ENCODE data around the gene TBX21.

Gene TBX21

DNA sequence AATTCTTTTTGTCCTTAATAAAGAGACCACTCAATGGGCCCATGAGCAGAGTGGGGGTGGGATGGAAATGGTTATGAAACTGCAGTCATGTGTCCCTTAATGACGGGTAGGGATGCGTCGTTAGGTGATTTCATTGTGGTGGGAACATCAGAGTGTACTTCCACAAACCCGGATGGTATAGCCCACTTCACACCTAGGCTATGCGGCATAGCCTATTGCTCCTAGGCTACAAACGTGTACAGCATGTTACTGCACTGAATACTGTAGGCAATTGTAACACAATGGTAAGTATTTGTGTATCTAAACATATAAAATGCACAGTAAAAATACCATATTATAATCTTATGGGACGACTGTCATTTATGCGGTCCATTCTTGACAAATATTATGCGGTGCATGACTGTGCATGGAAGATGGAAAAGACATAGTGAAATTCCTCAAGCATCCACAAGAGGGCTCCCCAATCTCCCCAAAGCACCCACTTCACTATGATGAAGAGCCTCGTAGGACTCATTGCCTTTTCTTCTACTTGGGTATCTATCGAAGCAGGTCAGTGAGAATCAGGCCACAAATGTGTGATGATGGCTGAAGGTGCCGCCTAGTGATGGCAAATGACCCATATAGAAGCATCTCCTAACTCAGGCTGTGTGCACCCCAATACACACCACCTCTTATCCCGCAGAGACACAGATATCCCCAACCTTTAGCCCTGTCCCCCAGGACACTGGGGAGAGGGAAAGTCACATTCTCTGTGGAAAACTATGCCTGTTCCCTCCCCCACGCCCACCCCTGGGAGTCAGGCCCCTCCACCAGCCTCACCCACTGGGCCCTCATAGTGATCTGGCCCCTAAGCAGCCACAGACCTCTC, 43.5 kb downstream of the TBX21 start:
- DNase-seq = peak; percentile 26

DNA sequence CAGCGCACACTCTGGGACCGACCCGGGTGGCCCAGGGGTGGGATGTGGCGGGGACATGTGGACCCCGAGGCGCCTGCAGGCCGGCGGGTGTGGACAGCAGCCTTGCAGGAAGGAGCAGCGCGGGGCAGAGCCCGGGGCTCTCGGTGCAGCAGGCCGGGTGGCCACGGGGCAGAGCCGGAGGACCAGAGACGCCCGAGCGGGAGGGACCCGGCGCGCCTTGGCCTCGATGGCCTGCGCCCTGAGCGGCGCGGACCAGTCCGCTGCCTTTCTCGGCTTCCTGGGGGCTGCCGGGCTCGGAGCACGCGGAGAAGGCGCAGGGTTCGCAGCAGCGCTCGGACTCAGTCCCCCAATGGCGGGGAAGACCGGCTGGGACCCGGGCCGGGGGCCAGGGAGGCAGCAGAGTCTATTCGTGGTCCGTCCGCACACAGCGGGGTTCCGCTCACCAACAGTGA, 45.2 kb downstream of the TBX21 start:
- DNase-seq = no peak

DNA sequence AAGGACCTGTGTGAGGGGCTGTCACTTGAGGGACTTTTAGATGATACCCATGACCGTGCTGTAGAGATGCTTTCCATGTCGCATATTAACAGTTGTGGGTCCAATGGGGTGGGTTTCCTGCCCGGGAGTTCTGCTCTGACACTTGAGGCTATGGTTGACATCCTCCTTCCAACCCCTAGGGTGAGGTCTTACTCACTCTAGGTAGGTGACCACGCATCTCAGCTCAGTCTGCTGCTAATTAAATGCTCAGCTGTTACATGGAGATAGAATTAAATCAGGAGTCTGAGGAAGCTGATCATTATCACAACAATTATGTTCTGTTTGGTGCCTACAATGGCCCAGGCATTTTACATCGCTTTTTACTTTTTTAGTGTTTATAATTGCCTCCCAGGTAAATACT, 48.4 kb downstream of the TBX21 start:
- DNase-seq = no peak

DNA sequence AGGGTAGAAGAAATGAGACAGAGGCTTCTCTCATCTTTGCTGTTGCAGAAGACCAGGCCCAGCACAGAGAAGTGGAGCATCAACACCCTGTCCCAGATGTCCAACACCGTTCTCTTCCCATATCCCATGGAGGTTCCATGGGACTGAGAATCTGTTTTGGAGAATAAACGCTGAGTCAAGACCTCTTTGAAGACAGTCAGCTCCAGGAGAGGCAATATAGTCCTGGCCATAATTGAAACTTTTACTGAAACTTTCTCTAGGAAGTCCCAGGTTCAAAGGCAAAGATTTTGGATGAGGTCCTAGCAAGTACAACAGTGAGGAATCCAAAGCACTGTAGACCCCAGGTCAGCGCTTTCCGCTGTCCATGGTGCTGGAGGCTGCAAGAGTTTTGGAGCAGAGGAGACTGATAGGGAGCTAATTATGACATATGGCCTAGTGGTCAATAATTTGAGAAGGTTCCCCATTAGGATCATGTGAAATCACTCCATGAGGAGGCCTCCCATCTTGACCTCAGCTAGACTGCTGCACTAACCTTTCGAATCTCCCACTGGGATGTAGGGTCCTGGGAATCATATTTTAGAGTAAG, 52.6 kb downstream of the TBX21 start:
- DNase-seq = no peak

DNA sequence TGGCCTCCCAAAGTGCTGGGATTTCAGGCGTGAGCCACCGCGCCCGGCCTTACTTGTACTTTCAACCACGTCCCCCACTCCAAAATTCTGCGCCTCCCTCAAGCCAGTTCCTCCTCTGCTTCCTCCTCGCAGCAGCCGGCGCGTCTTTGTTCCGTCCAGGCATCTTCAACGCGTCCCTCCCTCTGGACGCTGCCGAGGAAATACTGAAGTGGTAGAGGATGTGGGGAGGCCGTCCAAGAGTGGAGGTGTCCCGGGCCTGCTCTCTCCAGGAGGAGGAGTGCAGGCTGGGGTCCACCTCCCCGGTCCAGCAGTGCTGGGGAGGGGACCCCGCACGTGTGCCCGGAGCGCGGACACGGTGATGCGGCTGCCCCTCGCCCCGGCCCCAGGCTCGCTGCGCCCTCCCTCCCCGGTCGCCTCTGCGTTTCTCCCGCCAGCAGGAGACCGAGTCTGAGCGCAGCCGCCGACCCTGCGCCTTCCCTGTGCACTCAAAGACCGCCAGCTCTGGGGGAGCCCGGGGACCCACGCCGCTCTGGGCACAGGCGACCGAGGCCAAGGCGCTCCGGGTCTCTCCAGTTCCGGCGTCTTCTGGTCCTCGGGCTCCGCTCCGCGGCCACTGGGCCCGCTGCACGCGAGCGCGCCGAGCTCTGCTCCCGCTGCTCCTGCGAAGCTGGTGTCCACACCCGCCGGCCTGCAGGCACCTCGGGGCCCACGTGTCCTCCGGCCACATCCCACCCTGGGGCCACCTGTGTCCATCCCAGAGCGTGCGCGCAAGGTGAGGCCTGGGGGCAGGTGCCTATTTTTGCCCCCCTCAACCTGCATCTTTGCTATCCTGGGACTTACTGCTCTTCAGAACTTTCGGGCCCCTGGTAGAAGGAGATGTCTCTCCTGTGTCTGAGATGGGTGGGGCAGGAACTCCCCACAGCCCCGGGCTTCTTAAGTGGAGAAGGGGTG, 56.9 kb downstream of the TBX21 start:
- DNase-seq = no peak

DNA sequence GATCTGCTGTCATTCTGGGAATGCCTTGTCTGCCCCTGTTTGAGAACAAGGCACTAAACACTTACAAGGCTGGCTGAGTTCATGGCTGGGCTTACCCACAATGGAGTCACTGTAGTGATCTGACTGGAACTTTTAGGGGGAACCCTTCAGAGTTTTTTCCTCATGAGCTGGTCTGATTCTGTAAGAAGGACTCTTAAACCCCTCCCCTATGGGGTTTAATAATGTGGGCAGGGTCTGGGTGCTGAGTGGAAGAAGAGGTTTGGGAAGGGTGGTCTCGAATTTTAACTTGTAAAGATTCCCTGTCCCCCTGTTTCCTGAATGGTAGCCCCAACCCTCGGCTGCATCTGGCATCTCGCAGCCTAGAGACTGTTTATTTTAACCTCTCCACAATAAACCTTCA, 58.0 kb downstream of the TBX21 start:
- no peak for DNase-seq

DNA sequence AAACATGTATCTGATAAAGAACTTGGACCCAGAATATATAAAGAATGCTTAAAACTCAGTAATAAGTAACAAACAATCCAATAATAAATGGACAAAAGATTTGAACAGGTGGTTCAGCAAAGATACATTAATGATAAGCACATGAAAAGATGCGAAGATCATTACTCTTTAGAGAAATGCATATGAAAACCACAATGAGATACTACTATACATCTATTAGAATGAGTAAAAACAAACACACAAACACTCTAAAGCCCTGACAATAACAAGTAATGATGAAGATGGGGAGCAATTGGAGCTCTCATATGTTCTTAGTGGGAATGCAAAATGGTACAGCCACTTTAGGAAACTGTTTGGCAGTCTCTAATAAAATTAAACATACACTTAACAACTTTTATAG, 59.4 kb downstream of the TBX21 start:
- DNase-seq = no peak

DNA sequence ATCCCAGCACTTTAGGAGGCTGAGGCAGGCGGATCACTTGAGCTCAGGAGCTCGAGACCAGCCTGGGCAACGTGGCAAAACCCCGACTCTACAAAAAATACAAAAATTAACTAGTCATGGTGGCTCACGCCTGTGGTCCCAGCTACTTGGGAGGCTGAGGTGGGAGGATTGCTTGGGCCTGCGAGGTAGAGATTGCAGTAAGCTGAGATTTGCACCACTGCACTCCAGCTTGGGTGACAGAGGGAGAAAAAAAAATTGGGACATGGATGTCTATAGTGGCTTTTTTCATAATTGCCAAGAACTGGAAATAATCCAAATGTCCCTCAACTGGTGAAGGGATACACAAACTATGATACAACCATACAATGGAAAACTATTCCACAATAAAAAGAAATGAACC, 59.9 kb downstream of the TBX21 start:
- no peak for DNase-seq
